Omental fat pad (tissue), 4 donors: ENCODE results near the gene DIO1. TPM values are rescaled to one million over a fixed set of nuclear protein-coding genes. Genes with fewer than 3 reads are reported as not detected.
"Not testable (repeated sequence)": the region's sequence is repeated elsewhere in the genome, so short reads cannot be mapped to it uniquely, and the experiment has no call there.

Experiments used
- ATAC-seq: fragments of 150-250 bp; one replicate; pipeline ENCODE4 v1.9.1; 2016; ENCODE audit warnings: mild to moderate bottlenecking, moderate library complexity; ENCODE audit not compliant: low FRiP score
- DNase-seq: peaks from one replicate; pipeline ENCODE4 v3.0.0-alpha.2; 2019; ENCODE audit warnings: low spot score
- total RNA-seq, 4 donors: library from RNA; depleted of rRNA; stranded (reverse); fragments of >200 nt; gene quantifications; one replicate each; pipeline ENCODE4 v1.1.0, GENCODE V29; 2016
- TF ChIP-seq, protein P1 (sequence below), 3 donors: fragments of 450-650 bp; IDR thresholded peaks; one replicate each; pipeline ENCODE4 v1.5.1; 2016 to 2017; ENCODE audit warnings: antibody characterized with exemption in 3 of 3, mild to moderate bottlenecking in 3 of 3, moderate library complexity in 2 of 3

DIO1 gene
- total RNA-seq, 4 donors from 2014 or later, result not detected

GRCh38 chr1:53868565-53868964, 25.4 kb upstream of the DIO1 start:
- DNase-seq (no peak), ATAC-seq (no peak)
- TF ChIP-seq, protein P1, sequence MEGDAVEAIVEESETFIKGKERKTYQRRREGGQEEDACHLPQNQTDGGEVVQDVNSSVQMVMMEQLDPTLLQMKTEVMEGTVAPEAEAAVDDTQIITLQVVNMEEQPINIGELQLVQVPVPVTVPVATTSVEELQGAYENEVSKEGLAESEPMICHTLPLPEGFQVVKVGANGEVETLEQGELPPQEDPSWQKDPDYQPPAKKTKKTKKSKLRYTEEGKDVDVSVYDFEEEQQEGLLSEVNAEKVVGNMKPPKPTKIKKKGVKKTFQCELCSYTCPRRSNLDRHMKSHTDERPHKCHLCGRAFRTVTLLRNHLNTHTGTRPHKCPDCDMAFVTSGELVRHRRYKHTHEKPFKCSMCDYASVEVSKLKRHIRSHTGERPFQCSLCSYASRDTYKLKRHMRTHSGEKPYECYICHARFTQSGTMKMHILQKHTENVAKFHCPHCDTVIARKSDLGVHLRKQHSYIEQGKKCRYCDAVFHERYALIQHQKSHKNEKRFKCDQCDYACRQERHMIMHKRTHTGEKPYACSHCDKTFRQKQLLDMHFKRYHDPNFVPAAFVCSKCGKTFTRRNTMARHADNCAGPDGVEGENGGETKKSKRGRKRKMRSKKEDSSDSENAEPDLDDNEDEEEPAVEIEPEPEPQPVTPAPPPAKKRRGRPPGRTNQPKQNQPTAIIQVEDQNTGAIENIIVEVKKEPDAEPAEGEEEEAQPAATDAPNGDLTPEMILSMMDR (IDR thresholded peaks at IDR 0.05), result no peak

DNA sequence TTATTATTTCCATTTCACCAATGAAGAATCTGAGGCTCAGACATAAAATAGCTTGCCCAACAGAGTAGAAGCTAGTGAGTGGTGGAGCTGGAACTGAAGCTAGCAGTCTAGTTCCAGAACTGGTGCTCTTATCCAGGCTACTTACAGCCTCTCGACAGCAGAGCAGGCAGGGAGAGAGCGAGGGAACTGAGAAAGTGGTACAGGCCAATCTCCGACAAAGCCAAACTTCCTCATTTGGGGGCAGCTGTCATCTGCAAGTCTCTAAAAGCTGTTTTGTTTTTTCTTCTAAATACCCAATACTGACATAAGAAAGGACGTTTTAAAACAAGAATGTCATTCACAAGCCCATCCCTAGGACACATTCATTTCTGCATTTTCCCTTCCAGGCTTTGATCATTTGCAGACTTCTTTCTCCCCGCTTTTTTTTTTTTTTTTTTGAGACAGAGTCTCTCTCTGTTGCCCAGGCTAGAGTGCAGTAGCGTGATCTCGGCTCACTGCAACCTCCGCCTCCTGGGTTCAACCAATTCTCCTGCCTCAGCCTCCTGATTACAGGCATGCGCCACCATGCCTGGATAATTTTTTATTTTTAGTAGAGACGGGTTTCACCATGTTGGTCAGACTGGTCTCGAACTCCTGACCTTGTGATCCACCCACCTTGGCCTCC, 24.4 kb upstream of the DIO1 start:
- TF ChIP-seq, protein P1 (IDR thresholded peaks at IDR 0.05), result no peak
- ATAC-seq (no peak), DNase-seq (no peak)

GRCh38 chr1:53871221-53871620, 22.8 kb upstream of the DIO1 start:
- no peak for DNase-seq
- no peak for ATAC-seq
- TF ChIP-seq, protein P1 (IDR thresholded peaks at IDR 0.05), result no peak

- TF ChIP-seq, protein P1 (IDR thresholded peaks at IDR 0.05), result no peak
- no peak for ATAC-seq
- no peak for DNase-seq
Measured at GRCh38 chr1:53871773-53872484, 22.1 kb upstream of the DIO1 start.

DNA sequence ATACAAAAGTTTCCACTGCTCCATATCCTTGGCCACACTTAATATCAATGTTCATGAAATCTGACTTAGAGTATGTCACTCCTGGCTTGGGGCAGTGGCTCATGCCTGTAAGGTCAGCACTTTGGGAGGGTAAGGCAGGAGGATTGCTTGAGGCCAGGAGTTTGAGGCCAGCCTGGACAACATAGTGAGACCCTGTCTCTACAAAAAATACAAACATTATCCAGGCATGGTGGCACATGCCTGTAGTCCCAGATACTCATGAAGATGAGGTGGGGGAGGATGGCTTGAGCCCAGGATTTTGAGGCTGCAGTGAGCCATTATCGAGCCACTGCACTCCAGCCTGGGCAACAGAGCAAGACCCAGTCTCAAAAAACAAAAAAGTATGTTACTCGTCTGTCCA, 18.8 kb upstream of the DIO1 start:
- DNase-seq, ATAC-seq: not testable (repeated sequence)

DNA sequence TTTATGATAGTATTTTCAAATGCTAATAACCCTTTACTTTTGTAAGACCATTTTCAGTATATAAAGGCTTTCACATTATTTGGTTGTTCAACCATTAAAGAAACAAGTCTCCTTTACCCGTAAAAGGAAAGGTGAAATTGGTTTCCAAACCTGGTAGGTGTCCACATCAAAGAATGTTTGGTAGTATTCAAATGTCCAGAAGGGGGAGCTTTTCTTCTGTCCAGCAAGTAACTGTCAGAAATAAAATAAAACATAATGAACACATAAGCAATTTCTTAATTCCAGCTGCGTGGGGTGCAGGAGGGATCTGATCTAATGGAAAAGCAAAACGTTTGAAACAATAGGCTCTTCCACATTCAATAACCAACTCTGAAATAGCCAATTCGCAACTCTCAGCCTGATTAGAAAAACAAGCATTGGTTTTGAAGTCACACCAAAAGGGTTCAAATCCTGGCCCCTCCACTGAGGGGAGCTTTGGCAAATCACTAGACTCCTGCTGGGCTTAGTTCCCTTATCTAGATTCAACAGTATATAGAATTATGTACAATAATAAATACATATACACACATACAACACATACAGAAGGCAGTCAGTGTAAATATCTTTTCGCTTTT, 15.4 kb upstream of the DIO1 start:
- no peak for ATAC-seq
- TF ChIP-seq, protein P1 (IDR thresholded peaks at IDR 0.05), result no peak
- no peak for DNase-seq

- ATAC-seq, result not testable (repeated sequence)
Measured at GRCh38 chr1:53881853-53882252, 12.1 kb upstream of the DIO1 start.

DNA sequence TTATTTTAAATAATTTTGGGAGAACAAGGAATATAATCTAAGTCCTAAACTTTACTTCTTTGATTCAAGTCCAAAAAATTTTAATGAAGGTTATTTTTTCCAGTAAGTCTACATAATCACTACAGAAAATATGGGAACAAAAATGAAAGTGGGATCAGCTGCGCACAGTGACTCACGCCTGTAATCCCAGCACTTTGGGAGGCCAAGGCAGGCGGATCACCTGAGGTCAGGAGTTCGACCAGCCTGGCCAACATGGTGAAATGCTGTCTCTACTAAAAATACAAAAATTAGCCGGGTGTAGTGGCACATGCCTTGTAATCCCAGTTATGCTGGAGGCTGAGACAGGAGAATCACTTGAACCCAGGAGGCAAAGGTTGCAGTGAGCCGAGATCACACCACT, 10.4 kb upstream of the DIO1 start:
- ATAC-seq, DNase-seq: not testable (repeated sequence)

More at GRCh38 chr1:53881853-53882252, 12.1 kb upstream of the DIO1 start:
- not testable (repeated sequence) for DNase-seq
